GM12891 (cell line): ENCODE data around the gene CSGALNACT2.

Experiments
- PAX5 ChIP-seq: IDR thresholded peaks from 2 replicates; pipeline ENCODE4 v1.6.1; 2011; ENCODE audit warnings: low read length, moderate library complexity, mild to moderate bottlenecking; ENCODE audit not compliant: insufficient read depth, severe bottlenecking
- POLR2A ChIP-seq: IDR thresholded peaks from 2 replicates; pipeline ENCODE4 v1.6.1; 2011; ENCODE audit warnings: low read depth, low read length, control low read depth
- POLR2AphosphoS5 ChIP-seq: IDR thresholded peaks from 2 replicates; pipeline ENCODE4 v1.6.1; 2011; ENCODE audit warnings: low read depth, low read length, control low read depth
- POU2F2 ChIP-seq: IDR thresholded peaks from 2 replicates; pipeline ENCODE4 v1.6.1; 2011; ENCODE audit warnings: low read depth, mild to moderate bottlenecking, control low read depth, low read length, moderate library complexity
- SPI1 ChIP-seq: IDR thresholded peaks from 2 replicates; pipeline ENCODE4 v1.6.1; 2011; ENCODE audit warnings: low read depth, low read length, control low read depth
- TAF1 ChIP-seq: IDR thresholded peaks from 2 replicates; pipeline ENCODE4 v1.6.1; 2011; ENCODE audit warnings: low read depth, low read length, control low read depth

DNA sequence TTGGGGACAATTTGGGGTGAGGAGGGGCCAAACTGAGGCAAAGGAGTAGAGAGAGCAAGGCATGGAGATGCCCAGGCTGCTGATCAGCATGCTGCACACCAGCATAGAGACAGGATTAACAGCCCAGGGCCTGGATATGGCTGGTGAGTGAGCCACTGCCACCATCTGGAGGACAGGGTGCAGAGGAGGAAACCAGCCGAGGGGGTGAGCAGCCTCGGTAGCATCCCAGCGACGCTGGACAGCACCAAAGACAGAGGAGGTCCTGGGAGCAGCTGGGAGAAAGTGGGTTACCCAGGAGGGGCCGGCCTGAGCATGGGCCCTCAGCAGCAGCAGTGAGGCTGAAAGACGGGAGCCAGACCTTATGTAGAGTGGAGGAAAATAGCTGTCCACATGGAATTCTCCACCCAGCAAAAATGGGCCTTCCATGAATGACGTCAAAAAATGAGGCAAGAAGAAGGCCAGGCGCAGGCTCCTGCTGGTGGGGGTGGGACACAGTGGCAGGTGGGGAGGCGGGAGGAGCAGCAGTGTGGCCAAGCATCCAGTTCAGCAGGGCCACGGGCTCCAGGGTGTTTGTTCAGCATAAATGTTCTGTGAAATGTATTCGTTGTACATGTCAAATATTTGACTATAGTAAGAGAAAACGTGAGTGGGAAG, 44.7 kb upstream of the CSGALNACT2 start:
- no peak for TF ChIP-seq SPI1
- no peak for TF ChIP-seq POLR2AphosphoS5
- no peak for TF ChIP-seq POLR2A
- no peak for TF ChIP-seq PAX5
- TF ChIP-seq TAF1, result no peak
- TF ChIP-seq POU2F2, result no peak
